Mucosa of rectum (tissue), 2 donors: ENCODE results near the gene PRPF6.
A peak's percentile ranks its signal among the peaks of the same experiment; 100 is the strongest.
"Not testable (repeated sequence)": the region's sequence is repeated elsewhere in the genome, so short reads cannot be mapped to it uniquely, and the experiment has no call there.

ENCODE experiments used
- H3K27ac ChIP-seq, 2 donors: one replicate each; pipeline ENCODE4 v1.7.0; 2013; ENCODE audit warnings: inconsistent platforms in 2 of 2, low read depth in 2 of 2, low read length in 2 of 2
- H3K27me3 ChIP-seq, 2 donors: one replicate each; pipeline ENCODE4 v1.7.0; 2013; ENCODE audit warnings: low read length in 2 of 2; ENCODE audit not compliant: control insufficient read depth in 2 of 2, insufficient read depth in 2 of 2
- H3K36me3 ChIP-seq, 2 donors: one replicate each; pipeline ENCODE4 v1.7.0; 2013; ENCODE audit warnings: low read length in 2 of 2; ENCODE audit not compliant: control insufficient read depth in 2 of 2, insufficient read depth in 2 of 2
- H3K4me1 ChIP-seq, 2 donors: one replicate each; pipeline ENCODE4 v1.7.0; 2013; ENCODE audit warnings: low read length in 2 of 2, mild to moderate bottlenecking in 1 of 2; ENCODE audit not compliant: control insufficient read depth in 2 of 2, insufficient read depth in 2 of 2
- H3K4me3 ChIP-seq, 2 donors: one replicate each; pipeline ENCODE4 v1.7.0; 2013; ENCODE audit warnings: low read length in 2 of 2
- H3K9ac ChIP-seq, 2 donors: one replicate each; pipeline ENCODE4 v1.7.0; 2013; ENCODE audit warnings: low read length in 2 of 2, low read depth in 1 of 2, mild to moderate bottlenecking in 1 of 2
- H3K9me3 ChIP-seq, 2 donors: one replicate each; pipeline ENCODE4 v1.7.0; 2013; ENCODE audit warnings: low read length in 2 of 2; ENCODE audit not compliant: control insufficient read depth in 2 of 2
- donor health status: healthy.
- donor health status: Normal muscosa, but diverticular disease.

PRPF6 gene

GRCh38 chr20:63967330-63968135 lies 13.4 kb upstream of the PRPF6 start:
- Histone ChIP-seq H3K27me3 (peaks cover 7 to 8% of the 10 kb centered on the region in 2 donors), H3K4me3 (no peak overlapping the region), H3K9ac (no peak overlapping the region), H3K36me3 (peaks cover 0 to 7% of the 10 kb centered on the region in 2 donors), H3K9me3 (no peaks in the 10 kb centered on the region), H3K27ac (no peak overlapping the region), H3K4me1 (peaks cover 0 to 9% of the 10 kb centered on the region in 2 donors)

GRCh38 chr20:63968136-63968927 lies 12.6 kb upstream of the PRPF6 start:
- Histone ChIP-seq H3K4me3 (peak overlapping the region in 1 of 2 donors; percentile 65), H3K27me3 (peaks cover 7 to 8% of the 10 kb centered on the region in 2 donors), H3K36me3 (peaks cover 0 to 7% of the 10 kb centered on the region in 2 donors), H3K9ac (no peak overlapping the region), H3K4me1 (peaks cover under 1 to 10% of the 10 kb centered on the region in 2 donors), H3K27ac (no peak overlapping the region), H3K9me3 (no peaks in the 10 kb centered on the region)

- H3K27ac ChIP-seq, result no peak overlapping the region
- H3K27me3 ChIP-seq, result peaks cover 7 to 8% of the 10 kb centered on the region in 2 donors
- H3K36me3 ChIP-seq, result peaks cover 0 to 7% of the 10 kb centered on the region in 2 donors
- peak overlapping the region; percentile 42 to 47 for H3K9ac ChIP-seq
- peaks cover 6 to 14% of the 10 kb centered on the region in 2 donors for H3K4me1 ChIP-seq
- H3K9me3 ChIP-seq, result no peaks in the 10 kb centered on the region
- peak overlapping the region; percentile 44 to 65 for H3K4me3 ChIP-seq
Observed at GRCh38 chr20:63968928-63969760, 11.8 kb upstream of the PRPF6 start.

- Histone ChIP-seq H3K36me3 (peaks cover 0 to 7% of the 10 kb centered on the region in 2 donors), H3K4me1 (peaks cover 6 to 14% of the 10 kb centered on the region in 2 donors), H3K27ac (no peak within 1 kb of the TSS), H3K9me3 (no peaks in the 10 kb centered on the region), H3K27me3 (peaks cover 7 to 8% of the 10 kb centered on the region in 2 donors), H3K4me3 (peak within 1 kb of the TSS; percentile 44 to 65), H3K9ac (peak within 1 kb of the TSS; percentile 42 to 47)
Observed at GRCh38 chr20:63969838-63970713, 10.9 kb upstream of the PRPF6 start, which contains the start of gene ZNF512B. TSS of gene ZNF512B (minus strand) at chr20:63969930. CDS start at chr20:63967950, 1,980 bp downstream.

GRCh38 chr20:63970714-63971431 lies 10.1 kb upstream of the PRPF6 start:
- Histone ChIP-seq H3K27ac (no peak overlapping the region), H3K9me3 (no peaks in the 10 kb centered on the region), H3K4me1 (peaks cover 6 to 14% of the 10 kb centered on the region in 2 donors), H3K9ac (no peak overlapping the region), H3K4me3 (no peak overlapping the region), H3K36me3 (peaks cover 0 to 10% of the 10 kb centered on the region in 2 donors), H3K27me3 (peaks cover 7 to 8% of the 10 kb centered on the region in 2 donors)

GRCh38 chr20:63971960-63972311 lies 9.0 kb upstream of the PRPF6 start:
- H3K27ac ChIP-seq, H3K27me3 ChIP-seq, H3K9me3 ChIP-seq, H3K36me3 ChIP-seq, H3K4me3 ChIP-seq, H3K9ac ChIP-seq: not testable (repeated sequence)
- peaks cover 6 to 14% of the 10 kb centered on the region in 2 donors for H3K4me1 ChIP-seq

- peaks cover 6 to 15% of the 10 kb centered on the region in 2 donors for H3K4me1 ChIP-seq
- peaks cover 0 to 4% of the 10 kb centered on the region in 2 donors for H3K36me3 ChIP-seq
- H3K4me3 ChIP-seq, result no peak overlapping the region
- H3K27me3 ChIP-seq, result peaks cover 7 to 11% of the 10 kb centered on the region in 2 donors
- H3K27ac ChIP-seq, result no peak overlapping the region
- H3K9me3 ChIP-seq, result no peaks in the 10 kb centered on the region
- H3K9ac ChIP-seq, result no peak overlapping the region
Observed at GRCh38 chr20:63972312-63973159, 8.4 kb upstream of the PRPF6 start.

- Histone ChIP-seq H3K27ac (no peak overlapping the region), H3K9me3 (no peaks in the 10 kb centered on the region), H3K4me1 (peaks cover 6 to 21% of the 10 kb centered on the region in 2 donors), H3K36me3 (peaks cover 0 to 4% of the 10 kb centered on the region in 2 donors), H3K4me3 (no peak overlapping the region), H3K27me3 (peaks cover 7 to 11% of the 10 kb centered on the region in 2 donors), H3K9ac (no peak overlapping the region)
Observed at GRCh38 chr20:63973160-63973479, 7.8 kb upstream of the PRPF6 start.
